ENCODE results near the gene TBP. TPM values are rescaled to one million over a fixed set of nuclear protein-coding genes. Genes with fewer than 3 reads are reported as not detected.

The TBP gene
- total RNA-seq, 1 donor from 2014 or later, result 10.2 TPM

DNA sequence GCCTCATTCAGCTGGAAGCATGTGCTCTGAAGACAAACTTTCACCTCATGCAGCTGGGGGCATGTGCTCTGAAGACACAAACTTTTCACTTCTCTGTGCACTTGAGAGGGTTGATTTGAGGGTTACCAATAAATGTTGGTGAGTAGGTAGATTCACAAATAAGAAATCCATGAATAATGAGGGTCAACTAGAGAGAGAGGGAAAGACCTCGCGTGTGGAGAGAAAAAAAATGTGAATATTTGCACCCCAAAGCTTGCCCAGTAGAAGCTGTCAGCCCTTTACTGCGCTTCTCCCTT lies 44.5 kb upstream of the TBP start:
- Histone ChIP-seq H3K9me3 (no peaks in the 10 kb centered on the region), H3K27me3 (no peaks in the 10 kb centered on the region), H3K4me3 (no peak overlapping the region), H3K27ac (no peak overlapping the region), H3K4me1 (no peaks in the 10 kb centered on the region), H3K36me3 (no peaks in the 10 kb centered on the region)
- intact Hi-C loops (cut with DNase I), result no loop called here
- TF ChIP-seq, protein P1, sequence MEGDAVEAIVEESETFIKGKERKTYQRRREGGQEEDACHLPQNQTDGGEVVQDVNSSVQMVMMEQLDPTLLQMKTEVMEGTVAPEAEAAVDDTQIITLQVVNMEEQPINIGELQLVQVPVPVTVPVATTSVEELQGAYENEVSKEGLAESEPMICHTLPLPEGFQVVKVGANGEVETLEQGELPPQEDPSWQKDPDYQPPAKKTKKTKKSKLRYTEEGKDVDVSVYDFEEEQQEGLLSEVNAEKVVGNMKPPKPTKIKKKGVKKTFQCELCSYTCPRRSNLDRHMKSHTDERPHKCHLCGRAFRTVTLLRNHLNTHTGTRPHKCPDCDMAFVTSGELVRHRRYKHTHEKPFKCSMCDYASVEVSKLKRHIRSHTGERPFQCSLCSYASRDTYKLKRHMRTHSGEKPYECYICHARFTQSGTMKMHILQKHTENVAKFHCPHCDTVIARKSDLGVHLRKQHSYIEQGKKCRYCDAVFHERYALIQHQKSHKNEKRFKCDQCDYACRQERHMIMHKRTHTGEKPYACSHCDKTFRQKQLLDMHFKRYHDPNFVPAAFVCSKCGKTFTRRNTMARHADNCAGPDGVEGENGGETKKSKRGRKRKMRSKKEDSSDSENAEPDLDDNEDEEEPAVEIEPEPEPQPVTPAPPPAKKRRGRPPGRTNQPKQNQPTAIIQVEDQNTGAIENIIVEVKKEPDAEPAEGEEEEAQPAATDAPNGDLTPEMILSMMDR (IDR thresholded peaks at IDR 0.05), result no peak
- no peak for DNase-seq (ENCODE audit: low spot score in 2 of 2)

DNA sequence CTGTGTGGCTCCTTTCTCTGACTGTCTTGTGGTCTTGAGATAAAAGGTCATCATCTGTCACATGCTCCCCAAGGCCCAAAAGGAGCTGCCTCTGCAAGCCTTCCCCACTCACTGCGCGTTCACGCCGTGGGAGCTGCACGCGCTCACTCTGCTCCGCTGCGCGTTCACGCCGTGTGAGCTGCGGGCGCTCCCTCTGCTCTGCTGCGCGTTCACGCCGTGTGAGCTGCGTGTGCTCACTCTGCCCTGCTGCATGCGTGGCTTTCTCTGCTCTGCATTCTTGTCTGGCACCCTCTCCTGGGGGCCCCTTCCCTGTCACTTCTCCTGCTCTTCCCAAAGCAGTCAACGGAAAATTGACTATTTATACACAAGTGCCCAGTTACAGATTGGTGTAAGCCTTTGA lies 43.5 kb upstream of the TBP start:
- TF ChIP-seq, protein P1 (IDR thresholded peaks at IDR 0.05), result no peak
- intact Hi-C loops (cut with DNase I), result no loop called here
- Histone ChIP-seq H3K9me3 (no peaks in the 10 kb centered on the region), H3K4me3 (no peak overlapping the region), H3K27me3 (no peaks in the 10 kb centered on the region), H3K36me3 (no peaks in the 10 kb centered on the region), H3K27ac (no peak overlapping the region), H3K4me1 (no peaks in the 10 kb centered on the region)
- DNase-seq (ENCODE audit: low spot score in 2 of 2), result no peak

DNA sequence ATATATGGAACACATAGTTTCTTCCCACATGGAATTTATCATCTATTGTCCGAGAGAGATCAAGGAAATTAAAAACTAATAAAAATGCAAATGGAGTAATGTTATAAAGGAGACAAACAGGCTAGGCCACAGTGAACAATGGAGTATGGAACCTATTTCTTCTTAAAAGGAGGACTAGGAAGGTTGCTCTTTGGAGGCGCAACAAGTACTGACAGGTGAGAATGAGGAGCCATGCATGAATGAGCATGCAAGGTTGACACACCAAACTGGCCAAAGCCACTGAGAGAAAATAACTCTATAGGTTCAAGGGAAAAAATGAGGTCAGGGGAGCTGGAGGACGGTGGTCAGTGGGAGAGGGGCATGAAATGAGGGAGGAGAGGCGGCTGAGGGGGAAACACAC lies 41.9 kb upstream of the TBP start:
- no peaks in the 10 kb centered on the region for H3K27me3 ChIP-seq
- no peaks in the 10 kb centered on the region for H3K4me1 ChIP-seq
- no peaks in the 10 kb centered on the region for H3K36me3 ChIP-seq
- intact Hi-C loops (cut with DNase I), result no loop called here
- H3K27ac ChIP-seq, result no peak overlapping the region
- TF ChIP-seq, protein P1 (IDR thresholded peaks at IDR 0.05), result no peak
- DNase-seq (ENCODE audit: low spot score in 2 of 2), result no peak
- H3K9me3 ChIP-seq, result peaks cover 0 to 6% of the 10 kb centered on the region in 2 donors
- no peak overlapping the region for H3K4me3 ChIP-seq

DNA sequence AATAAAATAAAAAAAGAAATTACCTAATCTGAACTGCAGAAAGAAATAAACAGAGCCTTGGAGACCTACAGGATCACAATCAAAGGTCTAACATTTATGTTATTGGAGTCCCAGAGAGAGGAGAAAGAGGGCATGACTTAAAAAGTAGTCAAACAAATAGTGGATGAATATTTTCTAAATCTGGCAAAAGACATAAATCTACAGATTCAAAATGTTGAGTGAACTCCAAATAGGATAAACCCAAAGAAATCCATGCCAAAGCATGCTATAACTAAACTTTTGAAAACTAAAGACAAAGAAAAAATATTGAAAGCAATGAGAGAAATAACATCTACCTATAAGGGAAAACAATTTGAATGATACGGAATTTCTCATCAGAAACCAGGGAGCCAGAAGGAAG lies 39.3 kb upstream of the TBP start:
- H3K36me3 ChIP-seq, result no peaks in the 10 kb centered on the region
- no peak for DNase-seq (ENCODE audit: low spot score in 2 of 2)
- TF ChIP-seq, protein P1 (IDR thresholded peaks at IDR 0.05), result no peak
- H3K9me3 ChIP-seq, result peaks cover 0 to 13% of the 10 kb centered on the region in 2 donors
- intact Hi-C loops (cut with DNase I), result no loop called here
- no peak overlapping the region for H3K4me3 ChIP-seq
- H3K4me1 ChIP-seq, result no peaks in the 10 kb centered on the region
- no peaks in the 10 kb centered on the region for H3K27me3 ChIP-seq
- no peak overlapping the region for H3K27ac ChIP-seq

DNA sequence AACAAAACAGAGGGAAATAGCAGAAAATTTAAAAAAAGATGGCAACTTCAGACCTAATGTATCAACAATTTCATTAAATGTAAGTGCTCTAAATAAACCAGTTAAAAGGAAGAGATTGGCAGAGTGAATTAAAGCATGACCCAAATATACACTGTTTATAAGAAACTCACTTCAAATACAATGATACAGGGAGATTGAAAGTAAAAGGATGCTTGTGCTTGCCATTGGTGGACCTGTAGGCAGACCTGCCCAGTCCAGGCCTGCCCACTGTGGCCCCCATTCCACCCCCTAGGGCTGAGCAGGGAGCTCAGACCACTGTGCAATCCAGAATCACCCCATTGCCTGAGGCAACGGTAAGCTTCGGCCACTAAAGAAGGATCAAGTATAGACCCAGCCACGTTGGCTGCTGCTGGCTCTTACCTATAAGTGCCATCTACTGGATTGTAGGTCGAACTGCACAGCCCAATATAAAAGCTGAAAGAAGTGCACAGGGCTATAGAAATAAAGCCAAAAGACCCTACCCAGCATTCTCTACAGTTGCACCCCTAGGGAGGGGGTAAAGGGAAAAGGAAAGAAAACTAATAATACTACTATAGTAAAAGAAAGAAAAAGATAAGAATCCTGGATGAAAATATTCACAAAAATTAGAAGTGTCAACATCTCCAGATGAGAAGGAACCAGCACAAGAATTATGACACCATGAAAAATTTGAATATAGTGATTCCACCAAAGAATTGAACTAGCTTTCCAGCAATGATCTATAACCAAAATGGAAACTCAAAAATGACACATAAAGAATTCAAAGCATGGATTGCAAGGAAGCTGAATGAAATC lies 37.2 kb upstream of the TBP start:
- intact Hi-C loops (cut with DNase I), result no loop called here
- TF ChIP-seq, protein P1 (IDR thresholded peaks at IDR 0.05), result peak in 2 of 3 experiments; percentile 16 to 35
- H3K27me3 ChIP-seq, result no peaks in the 10 kb centered on the region
- H3K36me3 ChIP-seq, result no peaks in the 10 kb centered on the region
- H3K4me1 ChIP-seq, result no peaks in the 10 kb centered on the region
- H3K4me3 ChIP-seq, result no peak overlapping the region
- no peak overlapping the region for H3K27ac ChIP-seq
- DNase-seq (ENCODE audit: low spot score in 2 of 2), result no peak
- H3K9me3 ChIP-seq, result peaks cover 0 to 13% of the 10 kb centered on the region in 2 donors

Measured in ascending aorta (tissue), 2 donors.